M059J (cell line): ENCODE measurements around the gene LCA5. TPM values are rescaled to one million over a fixed set of nuclear protein-coding genes. Genes with fewer than 3 reads are reported as not detected.
"Not testable (repeated sequence)": the region's sequence is repeated elsewhere in the genome, so short reads cannot be mapped to it uniquely, and the experiment has no call there.

ENCODE experiments used
- DNase-seq: peaks from one replicate; pipeline ENCODE4 v3.0.0-alpha.2; 2012; ENCODE audit warnings: low read depth
- total RNA-seq: library from RNA; depleted of rRNA; stranded (reverse); fragments of >200 nt; shearing (Covaris generic); gene quantifications from 2 replicates; pipeline ENCODE4 v1.2.3, GENCODE V29; 2014

LCA5 gene
- total RNA-seq, 1 experiment from 2014 or later = 4.1 TPM

- peak; percentile 64 for DNase-seq
Observed at GRCh38 chr6:79538106-79538971, 1.1 kb upstream of the LCA5 start.

- DNase-seq = peak; percentile 65
Observed at GRCh38 chr6:79536585-79536953, 661 bp downstream of the LCA5 start.

GRCh38 chr6:79529567-79529966 lies 7.7 kb downstream of the LCA5 start:
- not testable (repeated sequence) for DNase-seq

- no peak for DNase-seq
Observed at GRCh38 chr6:79526897-79527296, 10.3 kb downstream of the LCA5 start.

GRCh38 chr6:79525272-79526100 lies 11.7 kb downstream of the LCA5 start:
- peak; percentile 49 for DNase-seq

GRCh38 chr6:79524065-79524464 lies 13.2 kb downstream of the LCA5 start:
- DNase-seq = no peak

GRCh38 chr6:79522609-79523008 lies 14.6 kb downstream of the LCA5 start:
- no peak for DNase-seq

- no peak for DNase-seq
Observed at GRCh38 chr6:79520534-79520933, 16.7 kb downstream of the LCA5 start.

GRCh38 chr6:79518842-79519241 lies 18.4 kb downstream of the LCA5 start:
- no peak for DNase-seq

GRCh38 chr6:79515436-79515835 lies 21.8 kb downstream of the LCA5 start:
- DNase-seq = no peak

- DNase-seq = no peak
Observed at GRCh38 chr6:79513111-79513510, 24.1 kb downstream of the LCA5 start.

- DNase-seq = no peak
Observed at GRCh38 chr6:79512014-79512413, 25.2 kb downstream of the LCA5 start.

- no peak for DNase-seq
Observed at GRCh38 chr6:79510707-79511106, 26.5 kb downstream of the LCA5 start.

GRCh38 chr6:79506251-79506650 lies 31.0 kb downstream of the LCA5 start:
- no peak for DNase-seq

- no peak for DNase-seq
Observed at GRCh38 chr6:79504372-79504771, 32.9 kb downstream of the LCA5 start.

GRCh38 chr6:79498842-79499241 lies 38.4 kb downstream of the LCA5 start:
- no peak for DNase-seq

GRCh38 chr6:79495246-79495645 lies 42.0 kb downstream of the LCA5 start:
- DNase-seq = no peak

GRCh38 chr6:79494841-79495240 lies 42.4 kb downstream of the LCA5 start:
- no peak for DNase-seq

- DNase-seq = no peak
Observed at GRCh38 chr6:79470728-79471127, 66.5 kb downstream of the LCA5 start.

GRCh38 chr6:79469376-79470246 lies 67.6 kb downstream of the LCA5 start:
- DNase-seq = peak; percentile 44

- no peak for DNase-seq
Observed at GRCh38 chr6:79468587-79468986, 68.6 kb downstream of the LCA5 start.

- peak; percentile 42 for DNase-seq
Observed at GRCh38 chr6:79468116-79468515, 69.1 kb downstream of the LCA5 start.
